Spleen (tissue), 11 donors: ENCODE measurements around the gene MED27. TPM values are rescaled to one million over a fixed set of nuclear protein-coding genes. Genes with fewer than 3 reads are reported as not detected.

ENCODE experiments used
- DNase-seq: peaks from one replicate; pipeline ENCODE4 v3.0.0-alpha.2; 2020
- H3K27ac ChIP-seq, 8 donors: fragments of 200-600 bp; sonication (generic) in 7 of 8; 1 replicate in 4 of 8; 2 replicates in 4 of 8; pipeline versions ENCODE4 v1.5.0 to v1.8.0; 2016 to 2021; ENCODE audit warnings: inconsistent platforms in 4 of 8, mild to moderate bottlenecking in 4 of 8, moderate library complexity in 1 of 8
- H3K27me3 ChIP-seq, 7 donors: fragments of 200-600 bp; sonication (generic) in 6 of 7; replicated peaks in 1 of 7; 1 replicate in 4 of 7; 2 replicates in 3 of 7; pipeline versions ENCODE4 v1.5.0 to v1.8.0; 2016 to 2021; ENCODE audit warnings: inconsistent platforms in 3 of 7, mild to moderate bottlenecking in 1 of 7
- H3K36me3 ChIP-seq, 6 donors: fragments of 200-600 bp; sonication (generic) in 5 of 6; 1 replicate in 4 of 6; 2 replicates in 2 of 6; pipeline versions ENCODE4 v1.5.0 to v1.8.0; 2016 to 2021; ENCODE audit warnings: inconsistent platforms in 2 of 6
- H3K4me1 ChIP-seq, 6 donors: fragments of 200-600 bp; sonication (generic) in 5 of 6; 1 replicate in 3 of 6; 2 replicates in 3 of 6; pipeline versions ENCODE4 v1.5.0 to v1.8.0; 2016 to 2021; ENCODE audit warnings: inconsistent platforms in 3 of 6
- H3K4me3 ChIP-seq, 8 donors: fragments of 200-600 bp; sonication (generic) in 7 of 8; 1 replicate in 4 of 8; 2 replicates in 4 of 8; pipeline versions ENCODE4 v1.5.0 to v1.8.0; 2016 to 2021; ENCODE audit warnings: inconsistent platforms in 4 of 8, mild to moderate bottlenecking in 4 of 8, moderate library complexity in 2 of 8
- H3K9me3 ChIP-seq, 8 donors: fragments of 200-600 bp; sonication (generic) in 7 of 8; 1 replicate in 4 of 8; 2 replicates in 4 of 8; pipeline versions ENCODE4 v1.5.0 to v1.8.0; 2016 to 2021; ENCODE audit warnings: inconsistent platforms in 4 of 8
- POLR2A ChIP-seq, 3 donors: fragments of 450-650 bp; IDR thresholded peaks; one replicate each; pipeline ENCODE4 v1.5.1; 2017; ENCODE audit warnings: antibody characterized with exemption in 3 of 3, mild to moderate bottlenecking in 1 of 3
- POLR2AphosphoS5 ChIP-seq, 3 donors: sonication (generic); formaldehyde crosslinking; IDR thresholded peaks; one replicate each; pipeline ENCODE4 v1.5.1; 2017; ENCODE audit warnings: antibody characterized with exemption in 3 of 3
- WGBS, 5 donors: extraction: QIAGEN DNeasy Blood & Tissue Kit in 3 of 5; methylation state at CpG; one replicate each; pipeline versions ENCODE4 v1.1.5 to v1.1.7; 2013 to 2018; 5-methylcytosine and 5-hydroxymethylcytosine counted together
- intact Hi-C: fragments of 100-400 bp; cut with DNase I; formaldehyde crosslinking; loops from one replicate; pipeline ENCODE4 v1.15.0; 2023; ENCODE audit warnings: low total_unique reads
- polyA plus RNA-seq, 3 donors: library from polyadenylated mRNA; stranded (reverse); fragments of 200-250 nt; gene quantifications; one replicate each; pipeline ENCODE4 v1.2.1, GENCODE V29; 2013
- total RNA-seq, 7 donors: library from RNA; depleted of rRNA in 3 of 7; stranded (reverse); fragments of >200 nt in 3 of 7; fragmentation: NEBNext Ultra II Directional in 4 of 7; extraction: Animal tissue kit (Norgen Biotek cat#: 25700) in 4 of 7; gene quantifications; one replicate each; pipeline versions ENCODE4 v1.1.0 to v1.2.1, GENCODE V29; 2016 to 2021
- TF ChIP-seq, protein P1 (sequence below), 11 experiments: fragments of 200-600 bp in 7 of 11; fragments of 450-650 bp in 4 of 11; sonication (generic) in 4 of 11; IDR thresholded peaks in 8 of 11; conservative IDR thresholded peaks in 3 of 11; 1 replicate in 7 of 11; 2 replicates in 4 of 11; pipeline versions ENCODE4 v1.4.0 to v1.8.0; 2016 to 2021; ENCODE audit warnings: antibody characterized with exemption in 11 of 11, inconsistent platforms in 4 of 11, mild to moderate bottlenecking in 1 of 11
- donor health status: healthy with polysubstance abuse.
- donor health status: DM: no; HTN: no; CAD: no; lungs with moderate emphysema.
- donor health status: DM: no; HTN: no; CAD: no.
- donor health status: Bipolar disorder and iron deficiency.
- donor health status: healthy.
- donor health status: DM: no; HTN: no; CAD: no.
- donor health status: DM: yes; HTN: yes; CAD: no.

Gene MED27
- total and polyA plus RNA-seq, 10 donors = 13.1 to 22.4 (median 16.0) TPM

DNA sequence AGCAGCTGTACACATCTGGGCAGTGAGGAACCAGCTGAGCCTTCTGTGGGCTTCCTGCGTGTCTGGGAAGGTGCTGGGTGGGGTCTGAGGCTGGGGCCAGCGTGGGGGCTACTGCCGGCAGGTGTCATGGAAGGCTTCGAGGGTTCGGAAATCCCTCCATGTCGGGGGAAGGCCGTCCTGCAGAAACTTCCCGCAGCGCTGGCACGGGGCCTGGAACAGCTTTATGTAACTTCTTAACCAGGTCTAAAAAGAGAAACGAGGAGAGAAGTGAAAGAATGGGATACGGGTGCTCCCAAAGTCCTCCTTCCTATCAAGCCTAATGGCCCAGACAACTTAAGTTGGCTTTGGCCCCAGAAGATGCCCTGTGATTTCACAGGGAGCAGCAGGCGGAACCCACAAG, 219.2 kb downstream of the MED27 start:
- no peaks in the 10 kb centered on the region for H3K27me3 ChIP-seq
- intact Hi-C loops = no loop called here
- H3K27ac ChIP-seq = no peak overlapping the region
- no peaks in the 10 kb centered on the region for H3K9me3 ChIP-seq
- H3K4me3 ChIP-seq = no peak overlapping the region
- 89 to 94% (median 93%) methylated on average over 13 of the region's 13 CpGs for WGBS, 5 donors
- no peak for DNase-seq
- H3K4me1 ChIP-seq = no peaks in the 10 kb centered on the region
- H3K36me3 ChIP-seq = peaks cover 0 to 52% (median 26%) of the 10 kb centered on the region in 6 donors
- no peak for TF ChIP-seq POLR2AphosphoS5 (IDR thresholded peaks at IDR 0.05)
- TF ChIP-seq, protein P1, sequence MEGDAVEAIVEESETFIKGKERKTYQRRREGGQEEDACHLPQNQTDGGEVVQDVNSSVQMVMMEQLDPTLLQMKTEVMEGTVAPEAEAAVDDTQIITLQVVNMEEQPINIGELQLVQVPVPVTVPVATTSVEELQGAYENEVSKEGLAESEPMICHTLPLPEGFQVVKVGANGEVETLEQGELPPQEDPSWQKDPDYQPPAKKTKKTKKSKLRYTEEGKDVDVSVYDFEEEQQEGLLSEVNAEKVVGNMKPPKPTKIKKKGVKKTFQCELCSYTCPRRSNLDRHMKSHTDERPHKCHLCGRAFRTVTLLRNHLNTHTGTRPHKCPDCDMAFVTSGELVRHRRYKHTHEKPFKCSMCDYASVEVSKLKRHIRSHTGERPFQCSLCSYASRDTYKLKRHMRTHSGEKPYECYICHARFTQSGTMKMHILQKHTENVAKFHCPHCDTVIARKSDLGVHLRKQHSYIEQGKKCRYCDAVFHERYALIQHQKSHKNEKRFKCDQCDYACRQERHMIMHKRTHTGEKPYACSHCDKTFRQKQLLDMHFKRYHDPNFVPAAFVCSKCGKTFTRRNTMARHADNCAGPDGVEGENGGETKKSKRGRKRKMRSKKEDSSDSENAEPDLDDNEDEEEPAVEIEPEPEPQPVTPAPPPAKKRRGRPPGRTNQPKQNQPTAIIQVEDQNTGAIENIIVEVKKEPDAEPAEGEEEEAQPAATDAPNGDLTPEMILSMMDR (IDR thresholded peaks at IDR 0.05 in 8 of 11, conservative IDR thresholded peaks at IDR 0.05 in 3 of 11) = no peak
- TF ChIP-seq POLR2A (IDR thresholded peaks at IDR 0.05) = no peak

DNA sequence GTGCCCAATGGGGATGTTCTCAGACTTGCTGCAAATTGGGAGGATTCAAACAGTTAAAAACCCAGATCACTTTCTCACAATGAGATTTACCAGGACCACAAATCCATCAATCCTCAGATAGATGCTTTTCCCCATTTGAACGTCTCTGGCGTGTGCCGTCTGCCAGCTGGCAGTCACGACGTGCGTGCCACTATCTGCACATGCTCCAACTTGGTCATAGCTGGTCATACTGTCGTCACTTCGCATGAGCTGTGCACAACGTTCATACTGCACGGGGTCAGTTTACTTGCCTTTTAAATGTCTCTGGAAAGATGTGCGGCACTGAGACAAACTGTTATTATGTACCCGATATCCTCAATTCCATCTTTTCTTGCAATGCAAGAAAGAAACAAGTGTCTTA, 221.5 kb downstream of the MED27 start:
- 84 to 92% (median 89%) methylated on average over 12 of the region's 12 CpGs for WGBS, 5 donors
- TF ChIP-seq, protein P1 (IDR thresholded peaks at IDR 0.05 in 8 of 11, conservative IDR thresholded peaks at IDR 0.05 in 3 of 11) = no peak
- TF ChIP-seq POLR2A (IDR thresholded peaks at IDR 0.05) (no peak), POLR2AphosphoS5 (IDR thresholded peaks at IDR 0.05) (no peak)
- H3K9me3 ChIP-seq = no peaks in the 10 kb centered on the region
- no peak overlapping the region for H3K27ac ChIP-seq
- H3K36me3 ChIP-seq = peaks cover 0 to 46% (median 23%) of the 10 kb centered on the region in 6 donors
- intact Hi-C loops = no loop called here
- no peak overlapping the region for H3K4me3 ChIP-seq
- DNase-seq = no peak
- no peaks in the 10 kb centered on the region for H3K27me3 ChIP-seq
- no peaks in the 10 kb centered on the region for H3K4me1 ChIP-seq

DNA sequence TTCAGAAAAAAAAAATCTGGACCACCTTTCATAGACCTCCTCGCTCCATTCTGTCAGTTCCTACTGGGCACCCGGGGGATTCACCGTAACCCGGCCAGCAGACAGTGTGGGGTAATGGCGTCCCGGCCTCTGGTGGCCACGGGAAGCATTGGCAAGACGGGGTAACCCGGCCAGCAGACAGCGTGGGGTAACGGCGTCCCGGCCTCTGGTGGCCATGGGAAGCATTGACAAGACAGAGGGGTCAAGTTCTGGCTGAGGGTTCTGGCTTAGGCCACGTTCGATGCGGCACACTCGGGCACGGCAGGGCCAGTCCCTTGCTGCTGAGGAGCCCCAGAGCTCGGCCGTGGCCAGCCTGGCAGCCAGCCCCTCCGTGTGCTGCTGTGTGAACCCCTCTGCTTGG, 223.6 kb downstream of the MED27 start:
- TF ChIP-seq, protein P1 (IDR thresholded peaks at IDR 0.05 in 8 of 11, conservative IDR thresholded peaks at IDR 0.05 in 3 of 11) = no peak
- no peak for TF ChIP-seq POLR2A (IDR thresholded peaks at IDR 0.05)
- TF ChIP-seq POLR2AphosphoS5 (IDR thresholded peaks at IDR 0.05) = no peak
- WGBS, 5 donors = 85 to 95% (median 92%) methylated on average over 13 to 21 of the region's 21 CpGs
- intact Hi-C loops = no loop called here
- Histone ChIP-seq H3K27me3 (no peaks in the 10 kb centered on the region), H3K9me3 (no peaks in the 10 kb centered on the region), H3K27ac (no peak overlapping the region), H3K36me3 (peaks cover 0 to 26% (median 13%) of the 10 kb centered on the region in 6 donors), H3K4me3 (no peak overlapping the region), H3K4me1 (peaks cover 0 to 7% (median 0%) of the 10 kb centered on the region in 6 donors)
- DNase-seq = no peak

DNA sequence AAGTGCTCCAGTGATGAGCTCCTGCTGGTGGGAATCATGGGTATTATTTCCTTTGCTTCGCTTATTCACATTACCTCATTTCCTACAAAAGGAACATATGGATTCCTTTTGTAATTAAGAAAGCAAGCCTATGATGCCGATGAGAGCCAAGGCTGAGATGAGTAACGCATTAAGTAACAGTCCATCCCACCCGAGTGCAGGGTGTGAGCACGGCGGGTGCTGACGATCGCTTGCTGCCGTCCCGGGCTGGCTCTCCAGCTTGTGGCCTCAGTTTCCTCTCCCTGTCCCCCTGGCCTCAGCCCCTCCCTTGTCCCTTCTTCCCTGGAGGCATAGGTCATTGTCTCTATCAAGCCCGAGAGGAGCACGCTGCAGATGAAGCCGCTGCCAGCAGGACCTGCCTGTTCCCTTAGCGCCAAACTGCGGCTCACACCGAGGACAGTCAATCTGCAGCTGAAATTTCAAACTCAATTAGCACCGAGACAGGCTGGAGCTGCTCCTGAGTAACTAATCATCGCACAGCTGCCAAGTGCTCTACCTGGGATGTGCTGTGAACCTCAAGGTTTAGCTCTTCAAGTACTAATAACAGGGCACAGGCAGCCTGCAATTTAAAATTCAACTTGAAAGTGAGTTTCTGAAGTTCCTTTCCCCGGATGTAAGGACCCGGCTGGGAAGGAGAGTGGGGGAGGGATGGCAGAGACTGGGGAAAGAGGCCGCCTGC, 224.6 kb downstream of the MED27 start:
- no peak overlapping the region for H3K4me3 ChIP-seq
- 61 to 74% (median 70%) methylated on average over 21 of the region's 21 CpGs for WGBS, 5 donors
- H3K9me3 ChIP-seq = no peaks in the 10 kb centered on the region
- no peak for DNase-seq
- peaks cover 0 to 15% (median 7%) of the 10 kb centered on the region in 6 donors for H3K36me3 ChIP-seq
- H3K27me3 ChIP-seq = no peaks in the 10 kb centered on the region
- no peak overlapping the region for H3K27ac ChIP-seq
- TF ChIP-seq POLR2AphosphoS5 (IDR thresholded peaks at IDR 0.05) (no peak), POLR2A (IDR thresholded peaks at IDR 0.05) (no peak)
- TF ChIP-seq, protein P1 (IDR thresholded peaks at IDR 0.05 in 8 of 11, conservative IDR thresholded peaks at IDR 0.05 in 3 of 11) = no peak
- H3K4me1 ChIP-seq = peaks cover 0 to 7% (median 0%) of the 10 kb centered on the region in 6 donors
- intact Hi-C loops = no loop called here
